Stimulated activated CD4-positive, alpha-beta T cell treated with anti-CD3 and anti-CD28 coated beads, Interleukin-2, amount 100 ng/mL, for 48 hours (primary cell): ENCODE results near the gene TRAF5.

Source experiments
- DNase-seq, 2 donors: peaks; one replicate each; pipeline ENCODE4 v3.0.0-alpha.2; 2020

Gene TRAF5

DNA sequence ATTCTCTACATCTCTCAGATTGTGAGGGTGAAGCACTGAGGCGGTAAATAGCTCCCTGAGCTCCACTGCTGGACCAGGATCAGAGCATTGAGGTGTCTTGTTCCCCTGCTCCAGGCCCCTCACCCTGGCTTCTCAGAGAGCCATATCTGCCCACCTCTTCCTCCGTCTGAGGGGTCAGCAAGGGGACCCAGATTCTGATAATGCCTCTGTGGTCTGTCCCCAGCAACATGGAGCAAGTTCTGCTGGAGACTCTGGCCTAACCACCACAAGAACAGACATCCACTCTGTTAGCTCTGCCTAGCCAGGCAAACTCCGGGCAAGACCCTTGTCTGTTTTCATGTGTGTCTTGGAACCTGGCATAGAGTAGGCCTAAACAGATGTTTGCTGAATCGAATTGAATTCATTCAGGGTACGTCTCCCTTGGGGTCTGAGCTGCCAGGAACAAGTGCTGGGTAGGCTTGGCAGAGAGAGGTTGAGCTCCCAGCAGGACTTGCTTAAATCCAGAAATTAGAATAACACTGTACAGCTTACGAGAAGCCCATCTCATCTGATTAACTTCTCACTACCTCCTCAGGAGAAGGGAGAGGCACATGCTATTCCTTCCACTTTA lies 2.3 kb downstream of the TRAF5 start:
- DNase-seq, result no peak

DNA sequence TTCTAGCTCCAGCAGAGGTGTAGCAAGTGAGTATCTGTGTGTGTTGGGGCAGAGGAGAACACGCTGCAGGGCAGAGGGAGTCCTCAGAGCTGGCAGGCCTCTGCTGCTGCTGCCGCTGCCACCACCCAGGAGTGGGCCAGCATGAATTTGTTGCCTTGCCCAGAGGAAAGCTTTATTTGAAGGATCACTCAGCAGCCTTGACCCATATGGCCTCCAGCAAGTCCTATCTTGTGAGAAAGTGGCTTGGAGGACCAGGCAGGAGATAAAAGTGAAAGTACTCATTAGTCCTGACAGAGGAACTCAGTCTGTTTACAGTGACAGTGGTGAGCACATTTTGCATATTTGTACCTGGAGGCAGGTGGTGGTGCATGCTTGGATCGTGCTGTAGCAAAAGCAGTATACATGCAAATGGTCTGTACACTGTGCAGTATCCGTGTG lies 3.1 kb downstream of the TRAF5 start:
- no peak for DNase-seq

DNA sequence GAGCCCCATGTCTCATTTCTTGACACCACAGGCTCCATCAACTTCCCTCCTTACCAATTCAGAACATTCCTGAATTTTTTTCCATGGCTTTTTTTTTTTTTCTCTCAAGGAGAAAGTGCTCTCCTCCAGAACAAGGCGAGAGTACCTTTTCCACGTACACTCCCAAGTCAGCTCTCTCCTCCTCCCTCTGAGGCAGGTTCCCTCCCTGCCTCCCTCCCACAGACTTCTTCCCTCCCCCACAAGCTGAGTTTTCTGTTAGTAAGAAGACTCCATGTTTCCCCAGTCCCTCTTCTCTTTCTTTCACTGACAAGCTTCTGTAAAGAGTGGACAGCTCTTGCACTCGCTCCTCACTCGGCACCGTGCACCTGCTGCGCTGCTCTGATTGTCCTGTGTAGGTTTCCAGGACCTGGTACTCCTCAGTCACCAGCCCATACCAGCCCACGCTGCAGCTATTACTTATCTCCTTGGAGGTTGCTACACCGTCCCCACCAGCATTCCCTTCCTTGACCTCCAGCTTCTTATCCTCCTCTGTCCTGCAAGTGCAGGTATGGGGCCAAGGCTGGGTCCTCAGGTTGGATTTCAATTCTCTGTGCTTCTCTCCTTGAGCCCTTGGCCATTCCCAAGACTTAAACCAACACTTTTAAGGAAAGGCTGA lies 3.8 kb downstream of the TRAF5 start:
- DNase-seq, result no peak

DNA sequence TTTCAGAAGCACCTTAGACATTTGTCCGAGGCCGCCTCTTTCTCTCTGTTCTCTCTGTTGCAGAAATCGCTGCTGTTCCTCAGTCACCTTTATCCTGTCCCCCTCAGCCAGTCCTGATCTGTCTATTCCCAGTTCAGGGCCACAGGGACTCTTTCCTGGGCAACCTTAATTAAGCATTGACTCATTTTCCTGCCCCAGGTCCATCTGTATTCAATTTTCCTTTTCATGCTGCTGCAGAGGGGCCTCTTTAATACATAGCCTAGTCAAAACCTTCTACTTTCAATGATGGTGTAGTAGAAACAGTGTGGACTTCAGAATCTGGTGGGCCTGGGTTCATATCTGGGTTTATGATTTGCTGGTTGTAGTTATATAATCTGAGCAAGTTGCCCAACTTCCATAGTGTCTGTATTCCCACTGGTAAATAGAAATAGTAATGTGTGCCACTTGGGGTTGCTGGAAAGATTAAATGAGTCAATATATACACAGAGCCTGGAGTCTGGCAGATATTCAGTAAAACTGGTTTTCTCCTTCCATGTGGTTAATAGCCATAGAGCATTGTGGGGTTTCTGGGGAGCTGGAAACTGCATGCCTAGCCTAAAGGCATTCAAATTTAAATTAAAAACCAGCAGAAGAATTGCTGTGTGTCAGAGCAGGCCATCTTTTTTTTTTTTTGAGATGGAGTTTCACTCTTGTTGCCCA lies 4.5 kb downstream of the TRAF5 start:
- no peak for DNase-seq

DNA sequence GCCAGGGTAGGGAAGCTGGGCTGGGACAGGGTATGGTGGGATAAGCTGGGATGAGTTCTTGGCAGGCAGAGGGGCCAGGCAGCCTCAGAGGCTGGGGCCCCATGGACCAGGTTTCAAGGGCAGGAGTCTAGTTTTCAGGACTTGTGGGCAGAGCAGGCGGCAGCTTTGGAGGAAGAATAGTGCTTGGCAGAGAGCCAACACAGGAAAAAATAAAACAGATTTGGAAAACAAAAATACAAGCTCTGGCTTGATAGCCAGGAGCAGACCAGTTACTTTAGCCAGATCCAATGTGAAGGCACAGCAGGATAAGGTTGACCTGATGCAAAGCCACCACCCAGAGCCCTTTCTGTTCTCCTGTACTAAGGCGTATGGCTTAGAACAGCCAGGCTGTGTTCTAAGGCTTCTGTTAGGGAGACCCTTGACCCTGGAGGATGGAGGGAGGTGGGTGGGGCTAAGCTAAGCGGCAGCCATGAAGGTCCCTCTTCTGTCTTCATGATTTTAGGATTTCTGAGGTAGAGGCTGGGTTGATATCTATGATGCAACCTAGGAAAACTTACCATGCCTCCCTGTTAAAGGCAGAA lies 5.5 kb downstream of the TRAF5 start:
- DNase-seq, result no peak

DNA sequence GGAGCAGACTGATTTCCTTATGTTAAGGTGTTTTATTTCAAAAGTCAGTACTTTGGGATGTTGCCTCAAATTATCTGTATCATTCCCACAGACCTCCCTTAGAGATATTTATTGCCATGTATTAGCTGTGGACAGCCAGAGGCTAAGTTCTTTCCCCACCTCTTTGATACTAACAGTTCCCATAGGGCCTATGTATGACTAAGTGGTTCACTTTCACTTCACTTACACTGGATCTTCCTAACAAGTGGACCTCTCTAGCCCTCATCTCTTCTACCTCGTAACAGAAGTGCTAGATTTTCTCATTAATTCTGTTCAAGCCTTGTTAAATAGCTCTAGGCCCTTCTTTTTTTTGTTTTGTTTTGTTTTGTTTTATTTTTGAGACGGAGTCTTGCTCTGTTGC lies 6.2 kb downstream of the TRAF5 start:
- DNase-seq, result no peak

DNA sequence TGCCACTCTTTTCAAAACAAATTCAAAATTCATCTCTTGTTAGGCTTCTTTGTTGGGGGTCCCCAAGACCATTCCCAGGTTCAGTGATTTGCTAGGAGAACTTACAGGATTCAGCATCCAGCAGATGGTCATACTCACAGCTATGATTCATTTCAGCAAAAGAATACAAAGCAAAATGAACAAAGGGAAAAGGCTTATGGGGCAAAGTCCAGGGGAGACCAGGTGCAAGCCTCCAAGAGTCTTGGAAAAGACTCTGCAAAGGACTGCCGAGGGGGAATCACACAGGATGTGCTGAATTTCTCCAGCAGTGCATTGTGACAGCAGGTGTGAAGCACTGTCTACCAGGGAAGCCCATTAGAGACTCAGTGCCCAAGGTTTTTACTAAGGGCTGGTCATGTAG lies 7.3 kb downstream of the TRAF5 start:
- no peak for DNase-seq

DNA sequence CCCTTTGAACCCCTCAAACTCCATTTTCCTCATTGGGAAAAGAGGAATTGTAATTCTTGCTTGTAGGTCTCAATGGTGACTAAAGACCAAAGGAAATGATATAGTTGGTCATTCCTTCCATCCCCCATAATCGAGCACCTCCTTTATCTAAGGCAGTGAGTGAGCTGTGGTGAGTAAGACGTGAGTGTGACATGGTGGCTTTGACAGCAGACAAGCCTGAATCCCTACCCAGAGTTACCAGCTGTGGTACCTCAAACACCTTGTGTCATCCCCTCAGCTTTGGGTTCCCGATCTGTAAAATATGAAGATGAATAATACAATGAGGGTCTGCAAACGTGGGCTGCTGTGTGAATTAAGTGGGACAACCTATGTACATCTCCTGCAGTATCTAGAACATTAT lies 8.4 kb downstream of the TRAF5 start:
- no peak for DNase-seq

DNA sequence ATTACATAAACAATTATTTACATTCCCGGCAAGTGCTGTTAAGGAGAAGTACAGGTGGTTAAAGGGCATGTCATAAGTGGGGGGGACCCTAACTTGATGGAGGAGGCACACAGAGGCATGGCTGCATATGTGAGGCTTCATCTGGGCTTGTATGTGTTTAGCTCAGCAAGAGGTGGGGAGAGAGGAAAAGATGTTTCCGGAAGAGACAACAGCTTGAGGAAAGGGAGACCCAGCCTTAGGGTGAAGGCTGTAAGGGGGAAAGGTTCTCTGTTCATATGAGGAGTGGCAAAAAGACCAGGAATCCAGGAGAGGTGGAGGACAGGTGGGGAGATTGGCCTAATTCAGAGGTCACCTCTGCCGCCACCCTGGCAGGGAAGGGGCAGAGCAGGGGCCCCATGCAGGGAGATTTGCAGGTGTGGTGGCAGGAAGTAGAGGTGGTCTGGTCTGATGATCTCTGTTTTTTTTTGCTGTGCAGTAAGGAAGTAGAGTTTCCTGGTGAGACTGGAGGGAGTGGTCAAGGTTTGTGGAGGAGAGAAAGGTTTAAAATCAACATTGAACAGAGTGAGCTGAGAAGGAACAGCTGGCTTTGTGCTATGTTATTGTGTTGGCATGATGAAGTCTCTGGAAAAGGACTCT lies 9.0 kb downstream of the TRAF5 start:
- DNase-seq, result no peak

DNA sequence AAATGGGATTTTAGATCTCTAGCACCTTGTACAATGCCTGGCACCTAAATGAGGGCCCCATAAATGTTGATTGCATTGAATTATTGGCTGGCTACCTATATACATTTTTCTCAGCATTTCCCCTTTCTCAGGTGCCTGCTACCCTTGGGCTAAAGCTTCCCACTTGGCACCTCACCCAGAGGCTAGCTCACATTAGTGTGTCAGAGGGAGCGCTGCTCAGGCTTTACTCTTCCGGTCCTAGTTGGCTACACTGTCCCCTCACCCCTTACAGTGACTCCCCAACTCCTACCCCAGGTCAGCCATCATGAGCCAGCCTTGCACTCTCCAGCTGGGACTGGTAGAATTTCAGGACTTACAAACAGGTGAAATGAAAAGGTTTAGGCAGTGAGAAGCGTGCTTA lies 9.5 kb downstream of the TRAF5 start:
- no peak for DNase-seq

DNA sequence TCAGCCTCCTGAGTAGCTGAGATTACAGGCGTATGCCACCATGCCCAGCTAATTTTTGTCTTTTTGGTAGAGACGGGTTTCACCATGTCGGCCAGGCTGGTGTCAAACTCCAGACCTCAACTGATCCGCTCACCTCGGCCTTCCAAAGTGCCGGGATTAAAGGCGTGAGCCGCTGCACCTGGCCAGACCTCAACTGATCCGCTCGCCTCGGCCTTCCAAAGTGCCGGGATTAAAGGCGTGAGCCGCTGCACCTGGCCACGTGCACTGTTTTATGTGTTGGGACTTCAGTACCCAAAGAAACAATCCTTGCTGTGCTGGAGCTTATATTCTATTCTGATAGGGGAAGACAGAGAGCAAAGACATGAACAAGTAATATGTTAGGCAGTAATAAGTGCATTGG lies 10.1 kb downstream of the TRAF5 start:
- no peak for DNase-seq

DNA sequence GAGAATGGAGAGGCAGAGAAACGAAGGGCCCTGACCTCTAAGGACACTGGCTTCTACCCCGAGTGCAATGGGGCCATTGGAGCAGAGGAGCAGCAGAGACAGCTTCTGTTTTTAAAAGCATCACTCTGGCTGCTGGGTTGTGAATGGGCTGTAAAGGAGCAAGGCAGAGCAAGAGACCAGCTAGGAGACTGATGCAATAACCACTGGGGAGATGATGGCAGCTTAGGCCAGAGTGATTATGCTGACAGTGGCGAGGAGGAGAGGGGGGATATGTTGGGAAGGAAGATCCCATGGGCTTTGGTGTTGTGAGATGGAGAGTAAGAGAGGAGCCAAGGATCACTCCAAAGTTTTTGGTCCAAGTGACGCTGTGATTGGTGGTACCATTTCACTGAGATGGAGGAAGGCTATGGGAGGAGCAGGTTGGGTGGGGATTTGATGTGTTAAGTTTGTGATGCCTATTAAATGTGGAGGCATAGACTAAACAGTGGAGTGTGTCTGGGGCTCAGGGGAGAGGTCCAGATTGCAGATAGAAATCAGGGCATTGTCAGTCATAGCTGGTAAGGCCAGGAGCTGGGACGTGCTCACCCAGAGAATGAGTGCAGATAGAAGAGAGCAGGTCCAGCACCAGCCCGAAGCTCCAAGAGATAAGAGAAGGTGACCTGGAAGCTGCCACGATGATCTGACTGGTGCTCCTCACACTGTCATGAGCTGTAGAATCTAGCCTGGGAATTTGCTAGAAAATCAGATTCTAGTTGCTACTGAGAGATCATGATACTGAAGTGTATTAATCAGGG lies 11.0 kb downstream of the TRAF5 start:
- no peak for DNase-seq

DNA sequence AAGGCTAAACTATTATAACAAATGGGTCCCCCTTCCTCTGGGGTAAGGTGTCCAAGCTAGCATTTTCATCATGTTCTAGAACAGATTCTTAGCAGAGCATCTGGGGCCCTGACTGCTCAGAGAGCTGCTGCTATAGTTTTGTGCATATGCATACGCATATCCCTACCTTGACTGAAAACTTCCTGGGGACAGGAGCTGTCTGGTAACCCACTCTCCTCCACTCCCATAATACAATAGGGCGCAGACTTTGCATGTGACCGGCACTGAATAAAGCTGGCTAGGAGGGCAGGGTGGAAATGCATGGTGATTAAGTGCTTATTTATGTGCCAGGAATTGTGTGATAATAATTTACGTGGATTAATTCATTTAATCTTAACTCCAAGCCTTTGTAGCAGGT lies 11.6 kb downstream of the TRAF5 start:
- no peak for DNase-seq

DNA sequence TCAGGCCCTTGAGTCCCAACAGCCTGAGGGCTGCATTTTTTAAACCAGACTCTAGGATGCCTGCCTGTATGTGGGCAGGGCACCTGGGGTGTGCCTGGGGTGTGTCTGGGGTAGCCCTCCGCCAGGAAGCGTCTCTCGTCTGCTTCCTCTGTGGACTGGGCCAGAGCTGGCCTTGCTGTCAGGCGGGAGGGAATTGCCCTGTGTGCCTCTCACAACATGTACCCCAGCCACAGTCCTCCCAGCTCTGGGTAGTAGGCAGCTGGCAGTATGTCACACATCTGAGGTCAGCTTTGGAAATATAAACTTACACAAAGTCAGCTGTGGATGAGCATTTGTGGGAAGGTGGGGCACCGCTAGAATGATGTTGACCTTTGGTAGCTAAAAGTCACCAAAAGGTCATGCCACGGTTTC lies 13.0 kb downstream of the TRAF5 start:
- no peak for DNase-seq

DNA sequence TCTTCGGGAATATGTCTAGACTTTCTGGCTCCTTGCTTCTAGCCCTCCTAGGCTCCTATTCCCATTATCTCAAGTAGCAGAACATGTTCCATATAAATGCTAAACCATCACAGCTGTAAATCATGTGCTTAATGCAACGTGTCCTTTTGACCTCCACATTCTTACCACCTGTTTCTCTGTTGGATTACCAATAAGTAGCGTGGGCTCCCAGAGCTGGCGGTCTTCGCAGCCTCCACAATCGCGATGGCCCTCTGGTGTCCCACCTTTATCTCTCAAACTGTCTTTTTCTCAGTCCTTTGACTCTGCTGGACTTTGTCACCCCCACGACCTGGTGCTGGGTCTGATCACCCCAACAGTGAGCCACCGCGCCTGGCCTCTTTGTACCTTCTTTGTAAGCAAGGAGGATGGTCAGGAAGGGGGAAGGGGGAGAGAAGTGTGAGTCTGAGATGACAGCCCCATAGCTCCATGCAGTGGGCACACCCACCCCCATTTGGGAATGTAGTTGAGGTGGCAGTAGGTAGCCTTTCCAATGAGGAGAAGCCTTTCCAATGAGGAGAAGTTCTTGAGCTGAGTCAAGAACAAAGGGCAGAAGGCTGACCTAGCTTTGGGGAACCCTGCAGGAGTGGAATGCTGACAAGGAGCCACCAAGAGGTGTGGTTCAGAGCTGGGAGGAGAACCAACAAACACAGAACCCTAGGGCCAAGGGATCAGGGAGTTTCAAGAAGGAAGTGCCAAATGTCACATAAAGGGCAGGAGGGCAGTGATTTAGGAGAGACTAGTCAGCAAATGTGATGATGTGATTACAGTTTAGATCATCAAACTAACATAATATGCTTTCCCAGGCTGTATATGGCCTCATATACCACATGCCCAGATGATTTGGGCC lies 14.2 kb downstream of the TRAF5 start:
- no peak for DNase-seq

DNA sequence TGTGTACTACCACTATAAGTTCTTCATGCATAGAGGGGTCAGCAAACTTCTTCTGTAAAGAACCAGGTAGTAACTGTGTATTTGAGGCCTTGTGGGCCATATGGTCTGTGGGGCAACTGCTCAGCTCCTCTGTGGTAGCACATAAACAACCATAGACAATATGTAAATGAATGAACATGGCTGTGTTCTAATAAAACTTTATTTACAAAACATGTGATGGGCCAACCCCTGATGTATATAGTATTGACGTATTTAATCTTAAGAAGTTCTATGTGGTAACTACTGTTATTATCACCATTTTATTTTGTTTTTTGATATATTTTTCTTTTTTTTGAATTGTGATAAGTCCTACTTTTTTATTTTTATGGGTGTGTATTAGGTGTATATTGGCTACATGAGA lies 15.4 kb downstream of the TRAF5 start:
- no peak for DNase-seq

DNA sequence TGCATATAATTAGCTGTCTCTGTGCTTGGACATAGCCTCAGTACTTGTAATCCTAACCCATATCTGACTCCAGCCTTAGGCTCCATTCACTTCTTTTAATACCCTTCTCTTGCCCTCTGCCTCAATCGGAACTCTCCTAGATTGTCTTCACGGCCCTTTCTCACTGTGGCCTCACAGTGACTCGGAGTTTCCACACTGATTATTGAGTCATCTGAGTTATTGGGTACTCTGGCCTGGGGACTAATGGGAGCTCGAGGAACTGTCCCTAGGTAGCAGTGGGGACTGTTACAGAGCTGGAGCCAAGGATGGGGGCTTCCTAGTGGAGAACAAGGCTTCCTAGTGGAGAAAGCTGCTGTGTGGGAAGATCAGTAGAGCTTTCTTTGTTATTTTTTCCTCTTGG lies 17.0 kb downstream of the TRAF5 start:
- no peak for DNase-seq

DNA sequence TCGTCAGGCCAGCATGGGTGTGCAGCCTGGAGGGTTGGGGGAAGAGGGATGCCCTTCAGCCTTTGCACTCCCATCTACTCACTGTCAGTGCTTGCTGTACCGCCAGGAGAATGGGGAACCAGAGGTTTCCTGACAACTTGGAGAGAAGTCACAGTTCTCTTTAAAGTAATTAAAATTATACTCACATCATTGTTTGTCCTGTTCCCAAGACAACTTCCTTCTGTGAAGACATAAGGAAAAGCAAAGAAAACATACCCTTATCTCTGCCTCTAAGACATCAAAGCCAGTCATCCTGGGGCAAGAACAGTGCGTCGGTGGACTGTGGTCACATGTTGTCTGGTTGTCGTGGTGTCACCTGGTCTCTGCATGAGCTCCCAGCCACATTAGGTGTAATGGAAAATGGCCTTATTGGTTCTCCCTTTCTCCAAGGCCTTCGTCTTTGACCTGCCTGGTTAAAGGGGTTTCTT lies 17.6 kb downstream of the TRAF5 start:
- no peak for DNase-seq

DNA sequence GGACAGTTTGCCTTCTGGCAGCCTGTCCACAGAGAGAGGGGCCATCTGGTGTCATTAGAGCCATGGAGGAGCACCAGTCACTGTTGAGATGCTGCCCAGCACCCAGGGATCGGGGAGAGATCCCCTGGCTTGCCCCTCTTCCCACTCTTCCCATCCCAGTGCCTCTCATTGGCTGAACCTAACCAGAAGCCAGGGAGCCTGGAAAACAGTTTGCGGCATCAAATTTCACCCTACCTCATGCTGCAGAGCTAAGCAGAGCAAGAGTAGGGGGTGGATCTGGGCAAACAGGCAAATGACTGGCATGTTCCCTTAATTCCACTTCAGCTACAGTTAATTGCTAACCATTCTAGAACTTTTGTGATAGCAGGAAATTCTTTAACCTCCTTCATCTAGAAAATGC lies 19.1 kb downstream of the TRAF5 start:
- DNase-seq, result no peak

DNA sequence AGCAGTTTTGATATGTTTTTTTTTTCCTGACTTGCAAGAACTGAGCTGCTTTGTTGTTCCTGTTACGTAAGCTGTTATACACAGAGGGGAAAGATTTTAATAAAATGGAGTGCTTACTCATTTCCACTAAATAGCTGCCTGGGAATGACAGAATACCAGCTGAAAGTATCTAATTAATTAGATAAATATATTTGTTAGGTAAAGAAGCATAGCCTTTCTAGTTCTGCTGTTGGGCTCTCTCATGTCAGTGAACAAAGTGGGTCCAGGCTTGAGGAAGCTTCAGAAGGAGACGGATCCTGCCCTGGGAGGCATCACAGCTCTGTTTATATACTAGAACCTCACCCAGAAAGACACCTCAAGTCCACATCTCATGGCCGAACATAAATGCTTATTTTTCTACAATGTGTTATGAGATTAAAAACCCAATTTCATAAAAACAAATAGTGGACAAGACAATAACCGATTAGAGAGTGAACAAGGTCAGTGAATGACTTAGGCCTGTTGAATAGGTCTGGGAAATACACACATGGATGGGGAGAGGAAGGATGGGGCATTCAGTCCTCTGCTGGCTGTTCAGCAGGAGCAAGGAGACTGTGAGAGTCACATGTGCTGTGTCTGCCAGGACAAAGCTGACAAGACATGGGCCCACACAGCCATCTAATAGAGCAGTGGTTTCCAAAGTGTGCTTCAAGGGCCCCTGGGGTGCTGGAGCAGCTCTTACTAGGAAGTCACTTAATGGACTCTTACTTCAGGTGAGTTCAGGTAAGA lies 20.6 kb downstream of the TRAF5 start:
- no peak for DNase-seq

DNA sequence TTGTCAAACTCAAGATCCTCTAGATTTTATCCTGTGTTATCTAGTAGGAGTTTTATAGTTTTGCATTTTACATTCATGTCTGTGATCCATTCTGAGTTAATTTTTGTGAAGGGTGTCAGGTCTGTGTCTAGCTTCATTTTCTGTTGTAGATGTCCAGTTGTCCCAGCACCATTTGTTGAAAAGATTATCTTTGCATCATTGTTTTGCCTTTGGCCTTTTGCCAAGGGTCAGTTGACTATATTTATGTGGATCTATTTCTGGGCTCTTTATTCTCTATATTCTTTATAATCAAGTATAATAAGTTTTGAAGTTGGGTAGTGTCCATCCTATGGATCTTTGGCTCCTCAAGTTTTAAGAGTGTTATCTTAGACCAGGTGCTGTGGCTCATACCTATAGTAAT lies 21.9 kb downstream of the TRAF5 start:
- DNase-seq, result no peak
